H9 (cell line): ENCODE data around the gene UTP3. TPM values are rescaled to one million over a fixed set of nuclear protein-coding genes. Genes with fewer than 3 reads are reported as not detected.

Experiments
- DNase-seq: peaks from one replicate; pipeline ENCODE4 v3.0.0-alpha.2; 2017
- H2AFZ ChIP-seq: one replicate; pipeline ENCODE4 v1.6.1; 2013; ENCODE audit warnings: mild to moderate bottlenecking, low read length, control low read depth, moderate library complexity
- H2AK5ac ChIP-seq: 2 replicates; pipeline ENCODE4 v1.6.1; 2013; ENCODE audit warnings: low read length, control low read depth, mixed read lengths; ENCODE audit not compliant: insufficient read length
- H2BK120ac ChIP-seq: one replicate; pipeline ENCODE4 v1.6.1; 2013; ENCODE audit warnings: low read depth, mild to moderate bottlenecking, low read length, control low read depth, inconsistent platforms; ENCODE audit not compliant: poor library complexity, severe bottlenecking
- H2BK12ac ChIP-seq: 2 replicates; pipeline ENCODE4 v1.6.1; 2013; ENCODE audit warnings: low read length, control low read depth, mixed read lengths, low read depth; ENCODE audit not compliant: insufficient read length
- H2BK15ac ChIP-seq: 2 replicates; pipeline ENCODE4 v1.6.1; 2013; ENCODE audit warnings: low read depth, low read length, control low read depth
- H2BK20ac ChIP-seq: one replicate; pipeline ENCODE4 v1.6.1; 2013; ENCODE audit warnings: low read depth, mild to moderate bottlenecking, low read length, control low read depth, inconsistent platforms; ENCODE audit not compliant: poor library complexity, severe bottlenecking
- H2BK5ac ChIP-seq: 2 replicates; pipeline ENCODE4 v1.6.1; 2013; ENCODE audit warnings: low read length, control low read depth, mixed read lengths; ENCODE audit not compliant: insufficient read length
- H3K14ac ChIP-seq: 2 replicates; pipeline ENCODE4 v1.6.1; 2013; ENCODE audit warnings: low read length, control low read depth; ENCODE audit not compliant: insufficient read depth
- H3K18ac ChIP-seq: 2 replicates; pipeline ENCODE4 v1.6.1; 2013; ENCODE audit warnings: low read depth, mild to moderate bottlenecking, mixed read lengths, low read length, control low read depth; ENCODE audit not compliant: insufficient read length
- H3K23ac ChIP-seq: 2 replicates; pipeline ENCODE4 v1.6.1; 2013; ENCODE audit warnings: low read length, control low read depth, mixed read lengths, low read depth; ENCODE audit not compliant: insufficient read length
- H3K23me2 ChIP-seq: 2 replicates; pipeline ENCODE4 v1.6.1; 2013; ENCODE audit warnings: low read depth, mild to moderate bottlenecking, mixed read lengths, low read length, control low read depth; ENCODE audit not compliant: insufficient read length, poor library complexity, severe bottlenecking
- H3K27ac ChIP-seq: 2 replicates; pipeline ENCODE4 v1.5.1; 2013; ENCODE audit warnings: low read length, control low read depth, mixed read lengths, low read depth; ENCODE audit not compliant: insufficient read length
- H3K27me3 ChIP-seq: 2 replicates; pipeline ENCODE4 v1.6.1; 2013; ENCODE audit warnings: low read length, control low read depth, inconsistent platforms; ENCODE audit not compliant: insufficient read depth
- H3K4ac ChIP-seq: 2 replicates; pipeline ENCODE4 v1.6.1; 2013; ENCODE audit warnings: low read depth, mild to moderate bottlenecking, control low read depth, inconsistent platforms, low read length, moderate library complexity
- H3K4me1 ChIP-seq: 2 replicates; pipeline ENCODE4 v1.6.1; 2013; ENCODE audit warnings: low read length, control low read depth, inconsistent platforms; ENCODE audit not compliant: insufficient read depth
- H3K4me2 ChIP-seq: 2 replicates; pipeline ENCODE4 v1.6.1; 2013; ENCODE audit warnings: low read length, control low read depth, mixed read lengths; ENCODE audit not compliant: insufficient read length, insufficient read depth
- H3K56ac ChIP-seq: 2 replicates; pipeline ENCODE4 v1.6.1; 2013; ENCODE audit warnings: low read depth, mild to moderate bottlenecking, mixed read lengths, low read length, control low read depth; ENCODE audit not compliant: insufficient read length
- H3K79me1 ChIP-seq: 2 replicates; pipeline ENCODE4 v1.6.1; 2013; ENCODE audit warnings: low read depth, mild to moderate bottlenecking, moderate library complexity, low read length, control low read depth, inconsistent platforms; ENCODE audit not compliant: insufficient read depth, poor library complexity, severe bottlenecking
- H3K79me2 ChIP-seq: 2 replicates; pipeline ENCODE4 v1.6.1; 2013; ENCODE audit warnings: low read length, control low read depth, inconsistent platforms; ENCODE audit not compliant: insufficient read depth
- H3K9ac ChIP-seq: 2 replicates; pipeline ENCODE4 v1.6.1; 2013; ENCODE audit warnings: low read length, control low read depth, mixed read lengths; ENCODE audit not compliant: insufficient read length; ENCODE audit errors: extremely low read depth
- H3K9me3 ChIP-seq: one replicate; pipeline ENCODE4 v1.6.1; 2013; ENCODE audit warnings: low read depth, low read length, inconsistent platforms; ENCODE audit not compliant: control insufficient read depth
- H3T11ph ChIP-seq: one replicate; pipeline ENCODE4 v1.6.1; 2013; ENCODE audit warnings: mild to moderate bottlenecking, low read length, control low read depth, inconsistent platforms
- H4K20me1 ChIP-seq: one replicate; pipeline ENCODE4 v1.6.1; 2013; ENCODE audit not compliant: control insufficient read depth, insufficient read length, insufficient read depth
- H4K5ac ChIP-seq: 2 replicates; pipeline ENCODE4 v1.6.1; 2013; ENCODE audit warnings: low read depth, mild to moderate bottlenecking, mixed read lengths, low read length, control low read depth; ENCODE audit not compliant: insufficient read length
- H4K8ac ChIP-seq: replicated peaks from 2 replicates; pipeline ENCODE4 v1.6.1; 2013; ENCODE audit warnings: low read length, control low read depth, mixed read lengths, low read depth; ENCODE audit not compliant: insufficient read length
- H4K91ac ChIP-seq: 2 replicates; pipeline ENCODE4 v1.6.1; 2013; ENCODE audit warnings: low read depth, mild to moderate bottlenecking, moderate library complexity, mixed read lengths, low read length, control low read depth; ENCODE audit not compliant: insufficient read length
- H3K27ac Mint-ChIP-seq, 3 experiments: 2 replicates in 2 of 3; 3 replicates in 1 of 3; pipeline ENCODE4 v1.8.0; 2020 to 2021; ENCODE audit warnings: mixed read lengths in 3 of 3, mild to moderate bottlenecking in 1 of 3, moderate library complexity in 1 of 3
- H3K27me3 Mint-ChIP-seq: 2 replicates; pipeline ENCODE4 v1.8.0; 2021; ENCODE audit warnings: low read depth, mild to moderate bottlenecking, moderate library complexity, mixed read lengths
- H3K36me3 Mint-ChIP-seq, 3 experiments: 2 replicates in 2 of 3; 3 replicates in 1 of 3; pipeline ENCODE4 v1.8.0; 2020 to 2021; ENCODE audit warnings: low read depth in 3 of 3, mixed read lengths in 3 of 3; ENCODE audit not compliant: insufficient read depth in 1 of 3
- H3K4me1 Mint-ChIP-seq, 2 experiments: 2 replicates each; pipeline ENCODE4 v1.8.0; 2020; ENCODE audit warnings: mixed read lengths in 2 of 2
- H3K4me3 Mint-ChIP-seq, 2 experiments: 2 replicates in 1 of 2; 3 replicates in 1 of 2; pipeline ENCODE4 v1.8.0; 2020 to 2021; ENCODE audit warnings: mild to moderate bottlenecking in 2 of 2, mixed read lengths in 2 of 2, moderate library complexity in 1 of 2
- H3K9me3 Mint-ChIP-seq, 2 experiments: 2 replicates in 1 of 2; 3 replicates in 1 of 2; pipeline ENCODE4 v1.8.0; 2020; ENCODE audit warnings: mild to moderate bottlenecking in 2 of 2, mixed read lengths in 2 of 2, moderate library complexity in 1 of 2
- CTCF ChIP-seq: fragments of 200-600 bp; sonication (generic); conservative IDR thresholded peaks from 3 replicates; pipeline ENCODE4 v1.8.0; 2021; ENCODE audit warnings: antibody characterized with exemption, mild to moderate bottlenecking
- total RNA-seq: library from RNA; stranded (reverse); gene quantifications from 2 replicates; pipeline ENCODE4 v1.2.1, GENCODE V29; 2021

Gene UTP3
- total RNA-seq, 1 experiment from 2014 or later, result 49.3 TPM

- Histone ChIP-seq H2BK120ac (no peak overlapping the region), H3K14ac (no peak overlapping the region), H2BK5ac (no peak overlapping the region), H3K56ac (no peak overlapping the region), H2BK15ac (no peak overlapping the region), H3K4me1 (no peaks in the 10 kb centered on the region), H3K4ac (no peak overlapping the region), H4K8ac (no peak overlapping the region), H2BK20ac (no peak overlapping the region), H3K23me2 (no peaks in the 10 kb centered on the region), H4K91ac (no peak overlapping the region), H3K79me1 (no peaks in the 10 kb centered on the region), H3K9me3 (no peaks in the 10 kb centered on the region), H3K27ac (no peak overlapping the region), H4K20me1 (no peaks in the 10 kb centered on the region), H2AK5ac (no peak overlapping the region), H4K5ac (no peak overlapping the region), H3T11ph (no peak overlapping the region), H2BK12ac (no peak overlapping the region), H3K18ac (no peak overlapping the region), H3K23ac (no peak overlapping the region), H3K4me2 (no peak overlapping the region), H2AFZ (no peak overlapping the region), H3K79me2 (no peaks in the 10 kb centered on the region), H3K27me3 (no peaks in the 10 kb centered on the region), H3K9ac (no peak overlapping the region)
- no peak overlapping the region for H3K27ac Mint-ChIP-seq
- H3K4me1 Mint-ChIP-seq, result no peaks in the 10 kb centered on the region
- TF ChIP-seq CTCF, result no peak
- peaks cover 1% of the 10 kb centered on the region for H3K27me3 Mint-ChIP-seq
- no peak overlapping the region for H3K4me3 Mint-ChIP-seq
- no peaks in the 10 kb centered on the region for H3K36me3 Mint-ChIP-seq
- 0 out of 5 replicates have a peak, but pooled peaks cover 0 to 2% of the 10 kb centered on the region in 2 experiments for H3K9me3 Mint-ChIP-seq
- DNase-seq, result no peak
Measured at GRCh38 chr4:70680934-70681333, 7.4 kb upstream of the UTP3 start.
